HG03354 (cell line): Measurements from ENCODE around the gene ADAM12.
"Not testable (repeated sequence)": the region's sequence is repeated elsewhere in the genome, so short reads cannot be mapped to it uniquely, and the experiment has no call there.

Experiments
- ATAC-seq: cut with Tn5 transposase; IDR thresholded peaks from one replicate; pipeline ENCODE4 v1.9.1; 2021; ENCODE audit warnings: mild to moderate bottlenecking; ENCODE audit not compliant: unreplicated experiment, poor library complexity, severe bottlenecking

The ADAM12 gene

GRCh38 chr10:126375926-126376554 lies 12.2 kb downstream of the ADAM12 start:
- ATAC-seq: no peak

- ATAC-seq: no peak
Measured at GRCh38 chr10:126375299-126375698, 13.0 kb downstream of the ADAM12 start.

GRCh38 chr10:126374435-126374834 lies 13.8 kb downstream of the ADAM12 start:
- no peak for ATAC-seq

GRCh38 chr10:126373972-126374371 lies 14.3 kb downstream of the ADAM12 start:
- ATAC-seq: no peak

GRCh38 chr10:126373147-126373546 lies 15.1 kb downstream of the ADAM12 start:
- no peak for ATAC-seq

- ATAC-seq: no peak
Measured at GRCh38 chr10:126372396-126372795, 15.9 kb downstream of the ADAM12 start.

GRCh38 chr10:126369125-126369710 lies 19.1 kb downstream of the ADAM12 start:
- no peak for ATAC-seq

- no peak for ATAC-seq
Measured at GRCh38 chr10:126357169-126357568, 31.1 kb downstream of the ADAM12 start.

- ATAC-seq: no peak
Measured at GRCh38 chr10:126353666-126354065, 34.6 kb downstream of the ADAM12 start.

GRCh38 chr10:126352453-126352852 lies 35.8 kb downstream of the ADAM12 start:
- no peak for ATAC-seq

GRCh38 chr10:126351021-126351420 lies 37.3 kb downstream of the ADAM12 start:
- ATAC-seq: no peak

- no peak for ATAC-seq
Measured at GRCh38 chr10:126350216-126350992, 37.9 kb downstream of the ADAM12 start.

GRCh38 chr10:126349676-126350075 lies 38.6 kb downstream of the ADAM12 start:
- no peak for ATAC-seq

- ATAC-seq: no peak
Measured at GRCh38 chr10:126349101-126349500, 39.2 kb downstream of the ADAM12 start.

- not testable (repeated sequence) for ATAC-seq
Measured at GRCh38 chr10:126343496-126343895, 44.8 kb downstream of the ADAM12 start.

GRCh38 chr10:126342680-126343079 lies 45.6 kb downstream of the ADAM12 start:
- no peak for ATAC-seq

- no peak for ATAC-seq
Measured at GRCh38 chr10:126341491-126341890, 46.8 kb downstream of the ADAM12 start.

- ATAC-seq: no peak
Measured at GRCh38 chr10:126337251-126337810, 50.9 kb downstream of the ADAM12 start.

- no peak for ATAC-seq
Measured at GRCh38 chr10:126336801-126337200, 51.5 kb downstream of the ADAM12 start.

GRCh38 chr10:126334272-126334671 lies 54.0 kb downstream of the ADAM12 start:
- no peak for ATAC-seq

GRCh38 chr10:126332576-126332975 lies 55.7 kb downstream of the ADAM12 start:
- ATAC-seq: no peak
